Cortex of kidney (tissue), 1 donor: ENCODE results near the gene PLXNB3.

Experiments used
- DNase-seq: peaks from one replicate; lab custom pipeline; 2025; lab: John Stamatoyannopoulos, UW

The PLXNB3 gene

GRCh38 chrX:153794018-153794896 lies 30.2 kb downstream of the PLXNB3 start, which contains the start of the genes IDH3G and SSR4:
IDH3G (minus strand) TSS chrX:153794375; CDS start chrX:153794326, 49 bp downstream.
SSR4 (plus strand) TSS chrX:153794668; CDS start chrX:153794688, 20 bp downstream.
- DNase-seq: no peak

- no peak for DNase-seq
These were observed 31.1 kb downstream of the PLXNB3 start for GRCh38 chrX:153794897-153795816.

GRCh38 chrX:153797415-153798015 lies 33.5 kb downstream of the PLXNB3 start:
- no peak for DNase-seq

- no peak for DNase-seq
These were observed 35.3 kb downstream of the PLXNB3 start for GRCh38 chrX:153799326-153799725.

GRCh38 chrX:153800177-153800722 lies 36.2 kb downstream of the PLXNB3 start:
- DNase-seq: no peak

- no peak for DNase-seq
These were observed 36.7 kb downstream of the PLXNB3 start for GRCh38 chrX:153800746-153801145.

GRCh38 chrX:153801669-153802068 lies 37.6 kb downstream of the PLXNB3 start:
- DNase-seq: no peak

GRCh38 chrX:153802513-153803045 lies 38.5 kb downstream of the PLXNB3 start:
- DNase-seq: no peak

- no peak for DNase-seq
These were observed 39.4 kb downstream of the PLXNB3 start for GRCh38 chrX:153803211-153804099.

- no peak for DNase-seq
These were observed 40.1 kb downstream of the PLXNB3 start for GRCh38 chrX:153804100-153804595.

- DNase-seq: no peak
These were observed 40.6 kb downstream of the PLXNB3 start for GRCh38 chrX:153804621-153805020.

GRCh38 chrX:153805436-153805835 lies 41.4 kb downstream of the PLXNB3 start:
- no peak for DNase-seq

GRCh38 chrX:153806999-153807575 lies 43.0 kb downstream of the PLXNB3 start:
- no peak for DNase-seq

- no peak for DNase-seq
These were observed 43.9 kb downstream of the PLXNB3 start for GRCh38 chrX:153807976-153808375.

GRCh38 chrX:153812220-153812619 lies 48.2 kb downstream of the PLXNB3 start:
- no peak for DNase-seq

GRCh38 chrX:153813161-153813560 lies 49.1 kb downstream of the PLXNB3 start:
- DNase-seq: no peak

GRCh38 chrX:153814591-153815315 lies 50.7 kb downstream of the PLXNB3 start:
- no peak for DNase-seq

- DNase-seq: no peak
These were observed 53.0 kb downstream of the PLXNB3 start for GRCh38 chrX:153816831-153817690.
